Thyroid gland (tissue), 4 donors: ENCODE measurements around the gene TEX13B.

Experiments
- POLR2A ChIP-seq, 2 donors: fragments of 450-650 bp; IDR thresholded peaks; one replicate each; pipeline ENCODE4 v1.6.1; 2017; ENCODE audit warnings: antibody characterized with exemption in 2 of 2, mild to moderate bottlenecking in 2 of 2, moderate library complexity in 1 of 2
- TF ChIP-seq, protein P1 (sequence below), 6 experiments: fragments of 200-600 bp in 3 of 6; fragments of 450-650 bp in 3 of 6; sonication (generic) in 3 of 6; IDR thresholded peaks; one replicate each; pipeline ENCODE4 v1.5.1; 2016 to 2019; ENCODE audit warnings: antibody characterized with exemption in 6 of 6, mild to moderate bottlenecking in 2 of 6, inconsistent platforms in 1 of 6, moderate library complexity in 1 of 6

DNA sequence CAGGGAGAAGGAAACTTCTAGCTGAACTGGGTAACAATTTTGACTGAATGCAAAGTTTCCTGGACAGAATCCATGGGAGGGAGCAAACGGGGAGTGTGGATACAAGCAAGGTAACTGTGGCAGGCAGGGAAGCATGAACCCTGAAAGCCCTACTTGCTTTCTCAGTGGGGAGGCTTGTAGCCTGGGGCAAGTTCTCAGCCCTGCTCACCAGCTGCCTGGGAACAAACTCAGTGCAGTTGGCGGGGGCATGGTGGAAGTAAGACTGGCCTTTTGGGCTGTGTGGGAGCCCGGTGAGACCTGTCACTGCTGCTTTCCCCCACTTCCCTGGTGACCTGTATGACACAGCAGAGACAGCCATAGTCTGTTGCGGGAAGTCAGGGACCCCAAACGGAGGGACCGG, 14.0 kb upstream of the TEX13B start:
- TF ChIP-seq POLR2A (IDR thresholded peaks at IDR 0.05), result no peak
- TF ChIP-seq, protein P1, sequence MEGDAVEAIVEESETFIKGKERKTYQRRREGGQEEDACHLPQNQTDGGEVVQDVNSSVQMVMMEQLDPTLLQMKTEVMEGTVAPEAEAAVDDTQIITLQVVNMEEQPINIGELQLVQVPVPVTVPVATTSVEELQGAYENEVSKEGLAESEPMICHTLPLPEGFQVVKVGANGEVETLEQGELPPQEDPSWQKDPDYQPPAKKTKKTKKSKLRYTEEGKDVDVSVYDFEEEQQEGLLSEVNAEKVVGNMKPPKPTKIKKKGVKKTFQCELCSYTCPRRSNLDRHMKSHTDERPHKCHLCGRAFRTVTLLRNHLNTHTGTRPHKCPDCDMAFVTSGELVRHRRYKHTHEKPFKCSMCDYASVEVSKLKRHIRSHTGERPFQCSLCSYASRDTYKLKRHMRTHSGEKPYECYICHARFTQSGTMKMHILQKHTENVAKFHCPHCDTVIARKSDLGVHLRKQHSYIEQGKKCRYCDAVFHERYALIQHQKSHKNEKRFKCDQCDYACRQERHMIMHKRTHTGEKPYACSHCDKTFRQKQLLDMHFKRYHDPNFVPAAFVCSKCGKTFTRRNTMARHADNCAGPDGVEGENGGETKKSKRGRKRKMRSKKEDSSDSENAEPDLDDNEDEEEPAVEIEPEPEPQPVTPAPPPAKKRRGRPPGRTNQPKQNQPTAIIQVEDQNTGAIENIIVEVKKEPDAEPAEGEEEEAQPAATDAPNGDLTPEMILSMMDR (IDR thresholded peaks at IDR 0.05), result no peak
